Measurements from ENCODE around the gene GREB1L.

The GREB1L gene

GRCh38 chr18:21550510-21550970, 308.5 kb downstream of the GREB1L start:
- Histone ChIP-seq H3K27me3 (replicated peaks in 2 of 5; ENCODE audit: control insufficient read depth in 4 of 5, insufficient read depth in 5 of 5, low read length in 4 of 5) (no peaks in the 10 kb centered on the region), H3K4me1 (ENCODE audit: control extremely low read depth in 1 of 4, control insufficient read depth in 4 of 4, insufficient read depth in 4 of 4, low read length in 3 of 4) (no peaks in the 10 kb centered on the region), H3K9me3 (ENCODE audit: control extremely low read depth in 1 of 5, control insufficient read depth in 4 of 5, insufficient read depth in 2 of 5, low read depth in 1 of 5, low read length in 4 of 5) (no peaks in the 10 kb centered on the region), H3K27ac (ENCODE audit: insufficient read depth in 1 of 2, low read depth in 1 of 2, low read length in 2 of 2, poor library complexity in 1 of 2, severe bottlenecking in 2 of 2) (no peak overlapping the region), H3K4me3 (ENCODE audit: control insufficient read depth in 1 of 7, extremely low read depth in 1 of 7, insufficient read depth in 4 of 7, low read depth in 2 of 7, low read length in 6 of 7) (no peak overlapping the region), H3K36me3 (ENCODE audit: control insufficient read depth in 4 of 4, insufficient read depth in 4 of 4, low read length in 3 of 4) (peaks cover 9 to 47% (median 28%) of the 10 kb centered on the region in 4 experiments)
- no peak for DNase-seq
- WGBS (ENCODE audit: insufficient coverage) = 97% methylated on average over 7 of the region's 11 CpGs
- POLR2A ChIA-PET = no interaction called here
- CTCF ChIA-PET = no interaction called here

DNA sequence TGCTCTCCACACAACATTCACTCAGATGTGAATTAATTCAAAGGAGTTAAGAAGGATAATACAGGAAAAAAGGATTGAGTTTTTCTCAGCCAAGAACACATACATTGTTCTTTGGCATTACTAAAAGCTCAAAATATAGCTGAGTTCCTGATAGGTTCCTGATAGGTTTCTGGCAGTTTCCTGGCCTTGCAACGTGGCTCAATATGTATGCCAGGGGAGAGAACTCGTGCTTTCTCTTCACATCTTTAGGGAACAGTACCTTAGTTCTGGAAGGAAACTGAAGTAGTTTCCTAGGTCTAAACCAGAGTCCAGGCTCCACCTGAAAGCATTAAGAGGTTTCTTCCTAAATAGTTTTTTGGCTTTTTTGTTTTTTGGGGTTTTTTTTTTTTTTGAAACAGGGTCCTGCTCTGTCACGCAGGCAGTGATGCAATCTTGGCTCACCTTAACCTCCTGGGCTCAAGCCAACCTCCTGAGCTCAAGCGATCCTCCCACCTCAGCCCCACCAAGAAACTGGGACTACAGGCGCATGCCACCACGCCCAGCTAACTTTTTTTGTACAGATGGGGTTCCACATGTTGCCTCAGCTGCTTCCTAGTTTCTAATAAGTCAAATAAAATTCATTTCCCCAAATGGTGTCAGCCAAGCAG, 315.7 kb downstream of the GREB1L start:
- WGBS (ENCODE audit: insufficient coverage) = 91% methylated on average over 4 of the region's 6 CpGs
- Histone ChIP-seq H3K27me3 (replicated peaks in 2 of 5; ENCODE audit: control insufficient read depth in 4 of 5, insufficient read depth in 5 of 5, low read length in 4 of 5) (no peaks in the 10 kb centered on the region), H3K4me1 (ENCODE audit: control extremely low read depth in 1 of 4, control insufficient read depth in 4 of 4, insufficient read depth in 4 of 4, low read length in 3 of 4) (no peaks in the 10 kb centered on the region), H3K4me3 (ENCODE audit: control insufficient read depth in 1 of 7, extremely low read depth in 1 of 7, insufficient read depth in 4 of 7, low read depth in 2 of 7, low read length in 6 of 7) (no peak overlapping the region), H3K36me3 (ENCODE audit: control insufficient read depth in 4 of 4, insufficient read depth in 4 of 4, low read length in 3 of 4) (peaks cover 3 to 44% (median 21%) of the 10 kb centered on the region in 4 experiments), H3K9me3 (ENCODE audit: control extremely low read depth in 1 of 5, control insufficient read depth in 4 of 5, insufficient read depth in 2 of 5, low read depth in 1 of 5, low read length in 4 of 5) (no peaks in the 10 kb centered on the region), H3K27ac (ENCODE audit: insufficient read depth in 1 of 2, low read depth in 1 of 2, low read length in 2 of 2, poor library complexity in 1 of 2, severe bottlenecking in 2 of 2) (no peak overlapping the region)
- peak in 2 of 3 donors; percentile 7 to 13 for DNase-seq
- CTCF ChIA-PET = interaction anchor here (0.6 to 1.4 kb wide), 3 partner anchors 16 to 43 kb away, joined by 3 to 4 read pairs (median 4); partner anchors contain the start of gene ESCO1
- POLR2A ChIA-PET = no interaction called here

- peaks cover 11 to 42% (median 25%) of the 10 kb centered on the region in 4 experiments for H3K36me3 ChIP-seq (ENCODE audit: control insufficient read depth in 4 of 4, insufficient read depth in 4 of 4, low read length in 3 of 4)
- H3K4me3 ChIP-seq (ENCODE audit: control insufficient read depth in 1 of 7, extremely low read depth in 1 of 7, insufficient read depth in 4 of 7, low read depth in 2 of 7, low read length in 6 of 7) = no peak overlapping the region
- no peaks in the 10 kb centered on the region for H3K27me3 ChIP-seq (replicated peaks in 2 of 5; ENCODE audit: control insufficient read depth in 4 of 5, insufficient read depth in 5 of 5, low read length in 4 of 5)
- ChIA-PET CTCF (interaction anchor here (1.3 kb wide), 1 partner anchor 42 kb away, joined by 3 read pairs; the partner anchor contains the start of gene ESCO1), POLR2A (no interaction called here)
- H3K4me1 ChIP-seq (ENCODE audit: control extremely low read depth in 1 of 4, control insufficient read depth in 4 of 4, insufficient read depth in 4 of 4, low read length in 3 of 4) = no peaks in the 10 kb centered on the region
- H3K27ac ChIP-seq (ENCODE audit: insufficient read depth in 1 of 2, low read depth in 1 of 2, low read length in 2 of 2, poor library complexity in 1 of 2, severe bottlenecking in 2 of 2) = no peak overlapping the region
- DNase-seq = no peak
- H3K9me3 ChIP-seq (ENCODE audit: control extremely low read depth in 1 of 5, control insufficient read depth in 4 of 5, insufficient read depth in 2 of 5, low read depth in 1 of 5, low read length in 4 of 5) = no peaks in the 10 kb centered on the region
Observed at GRCh38 chr18:21559195-21559594, 317.2 kb downstream of the GREB1L start.

DNA sequence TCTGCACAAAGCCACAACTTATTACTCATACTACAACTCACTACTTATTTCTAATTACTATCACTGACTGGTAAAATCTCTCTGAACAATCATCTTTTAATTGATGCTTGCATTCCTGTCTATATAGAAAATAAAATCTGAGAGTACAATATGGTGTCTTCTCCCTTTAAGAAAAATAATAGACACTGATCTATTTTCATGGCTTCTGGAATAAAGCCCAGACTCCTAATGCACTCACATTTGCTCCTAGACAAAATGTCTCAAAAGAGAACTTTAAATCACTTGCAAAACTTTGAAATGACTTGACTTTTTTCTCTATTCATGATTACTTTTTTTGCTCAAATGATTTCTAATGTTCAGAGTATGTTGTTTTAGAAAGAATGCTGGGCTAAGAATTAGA, 329.7 kb downstream of the GREB1L start:
- no peak for DNase-seq
- Histone ChIP-seq H3K9me3 (ENCODE audit: control extremely low read depth in 1 of 5, control insufficient read depth in 4 of 5, insufficient read depth in 2 of 5, low read depth in 1 of 5, low read length in 4 of 5) (no peaks in the 10 kb centered on the region), H3K4me1 (ENCODE audit: control extremely low read depth in 1 of 4, control insufficient read depth in 4 of 4, insufficient read depth in 4 of 4, low read length in 3 of 4) (no peaks in the 10 kb centered on the region), H3K36me3 (ENCODE audit: control insufficient read depth in 4 of 4, insufficient read depth in 4 of 4, low read length in 3 of 4) (peaks cover 13 to 67% (median 43%) of the 10 kb centered on the region in 4 experiments), H3K27ac (ENCODE audit: insufficient read depth in 1 of 2, low read depth in 1 of 2, low read length in 2 of 2, poor library complexity in 1 of 2, severe bottlenecking in 2 of 2) (no peak overlapping the region), H3K4me3 (ENCODE audit: control insufficient read depth in 1 of 7, extremely low read depth in 1 of 7, insufficient read depth in 4 of 7, low read depth in 2 of 7, low read length in 6 of 7) (no peak overlapping the region), H3K27me3 (replicated peaks in 2 of 5; ENCODE audit: control insufficient read depth in 4 of 5, insufficient read depth in 5 of 5, low read length in 4 of 5) (no peaks in the 10 kb centered on the region)
- ChIA-PET CTCF (no interaction called here), POLR2A (no interaction called here)
